Osteoblast (primary cell): ENCODE results near the gene ANXA4. TPM values are rescaled to one million over a fixed set of nuclear protein-coding genes. Genes with fewer than 3 reads are reported as not detected.

ENCODE experiments used
- DNase-seq: peaks from one replicate; pipeline ENCODE4 v3.0.0; 2011; ENCODE audit warnings: low spot score, mixed read lengths; ENCODE audit not compliant: insufficient read length; ENCODE audit errors: missing footprints
- H2AFZ ChIP-seq: 2 replicates; pipeline ENCODE4 v1.6.0; 2011; ENCODE audit warnings: mild to moderate bottlenecking, low read length
- H3K27ac ChIP-seq: 2 replicates; pipeline ENCODE4 v1.5.1; 2011; ENCODE audit warnings: mild to moderate bottlenecking, low read depth, low read length, moderate library complexity
- H3K27me3 ChIP-seq: 2 replicates; pipeline ENCODE4 v1.6.0; 2012; ENCODE audit warnings: mild to moderate bottlenecking, control low read depth, inconsistent platforms, low read length, moderate library complexity; ENCODE audit not compliant: insufficient read depth
- H3K36me3 ChIP-seq: 2 replicates; pipeline ENCODE4 v1.5.1; 2011; ENCODE audit warnings: mild to moderate bottlenecking, low read length, control low read depth, moderate library complexity; ENCODE audit not compliant: insufficient read depth
- H3K4me1 ChIP-seq: 2 replicates; pipeline ENCODE4 v1.5.1; 2011; ENCODE audit warnings: mild to moderate bottlenecking, low read length, control low read depth, moderate library complexity; ENCODE audit not compliant: insufficient read depth
- H3K4me2 ChIP-seq: 2 replicates; pipeline ENCODE4 v1.6.0; 2011; ENCODE audit warnings: mild to moderate bottlenecking, low read length; ENCODE audit not compliant: insufficient read depth
- H3K4me3 ChIP-seq: fragments of 200-600 bp; sonication (generic); 3 replicates; pipeline ENCODE4 v1.5.1; 2012; ENCODE audit warnings: mild to moderate bottlenecking, low read length, inconsistent platforms; ENCODE audit not compliant: insufficient read depth
- H3K79me2 ChIP-seq: 2 replicates; pipeline ENCODE4 v1.6.0; 2012; ENCODE audit warnings: mild to moderate bottlenecking, low read length, control low read depth, inconsistent platforms; ENCODE audit not compliant: insufficient read depth
- H3K9me3 ChIP-seq: 2 replicates; pipeline ENCODE4 v1.5.1; 2011; ENCODE audit warnings: low read depth, low read length, control low read depth
- H4K20me1 ChIP-seq: 2 replicates; pipeline ENCODE4 v1.6.0; 2012; ENCODE audit warnings: mild to moderate bottlenecking, low read length, control low read depth; ENCODE audit not compliant: insufficient read depth
- total RNA-seq: library from RNA; depleted of rRNA; stranded (reverse); fragments of >200 nt; gene quantifications from 2 replicates; pipeline ENCODE4 v1.2.3, GENCODE V29; 2012
- TF ChIP-seq, protein P1 (sequence below): IDR thresholded peaks from 2 replicates; pipeline ENCODE4 v1.5.1; 2011; ENCODE audit warnings: mild to moderate bottlenecking, low read depth, low read length, moderate library complexity; ENCODE audit errors: extremely low read depth

ANXA4 gene
- total RNA-seq, 1 donor = 38.4 TPM

GRCh38 chr2:69740502-69740951 is 1.4 kb upstream of the ANXA4 start:
- Histone ChIP-seq H3K36me3 (no peaks in the 10 kb centered on the region), H3K4me1 (peaks cover 18% of the 10 kb centered on the region), H3K27ac (peak overlapping the region; percentile 82), H2AFZ (peak overlapping the region; percentile 96), H3K9me3 (no peaks in the 10 kb centered on the region), H3K4me2 (peak overlapping the region; percentile 98), H3K79me2 (peaks cover 35% of the 10 kb centered on the region), H3K27me3 (no peaks in the 10 kb centered on the region), H4K20me1 (no peaks in the 10 kb centered on the region), H3K4me3 (peak overlapping the region; percentile 91)
- TF ChIP-seq, protein P1, sequence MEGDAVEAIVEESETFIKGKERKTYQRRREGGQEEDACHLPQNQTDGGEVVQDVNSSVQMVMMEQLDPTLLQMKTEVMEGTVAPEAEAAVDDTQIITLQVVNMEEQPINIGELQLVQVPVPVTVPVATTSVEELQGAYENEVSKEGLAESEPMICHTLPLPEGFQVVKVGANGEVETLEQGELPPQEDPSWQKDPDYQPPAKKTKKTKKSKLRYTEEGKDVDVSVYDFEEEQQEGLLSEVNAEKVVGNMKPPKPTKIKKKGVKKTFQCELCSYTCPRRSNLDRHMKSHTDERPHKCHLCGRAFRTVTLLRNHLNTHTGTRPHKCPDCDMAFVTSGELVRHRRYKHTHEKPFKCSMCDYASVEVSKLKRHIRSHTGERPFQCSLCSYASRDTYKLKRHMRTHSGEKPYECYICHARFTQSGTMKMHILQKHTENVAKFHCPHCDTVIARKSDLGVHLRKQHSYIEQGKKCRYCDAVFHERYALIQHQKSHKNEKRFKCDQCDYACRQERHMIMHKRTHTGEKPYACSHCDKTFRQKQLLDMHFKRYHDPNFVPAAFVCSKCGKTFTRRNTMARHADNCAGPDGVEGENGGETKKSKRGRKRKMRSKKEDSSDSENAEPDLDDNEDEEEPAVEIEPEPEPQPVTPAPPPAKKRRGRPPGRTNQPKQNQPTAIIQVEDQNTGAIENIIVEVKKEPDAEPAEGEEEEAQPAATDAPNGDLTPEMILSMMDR = no peak
- DNase-seq = peak; percentile 51

- DNase-seq = peak; percentile 93
- Histone ChIP-seq H3K4me3 (peak overlapping the region; percentile 91), H3K79me2 (peaks cover 41% of the 10 kb centered on the region), H3K36me3 (no peaks in the 10 kb centered on the region), H3K27ac (peak overlapping the region; percentile 82), H3K4me2 (peak overlapping the region; percentile 98), H3K9me3 (no peaks in the 10 kb centered on the region), H4K20me1 (no peaks in the 10 kb centered on the region), H2AFZ (peak overlapping the region; percentile 96), H3K4me1 (peaks cover 18% of the 10 kb centered on the region), H3K27me3 (no peaks in the 10 kb centered on the region)
- TF ChIP-seq, protein P1 = peak; percentile 37
Observed at GRCh38 chr2:69741229-69741574, 732 bp upstream of the ANXA4 start.

DNA sequence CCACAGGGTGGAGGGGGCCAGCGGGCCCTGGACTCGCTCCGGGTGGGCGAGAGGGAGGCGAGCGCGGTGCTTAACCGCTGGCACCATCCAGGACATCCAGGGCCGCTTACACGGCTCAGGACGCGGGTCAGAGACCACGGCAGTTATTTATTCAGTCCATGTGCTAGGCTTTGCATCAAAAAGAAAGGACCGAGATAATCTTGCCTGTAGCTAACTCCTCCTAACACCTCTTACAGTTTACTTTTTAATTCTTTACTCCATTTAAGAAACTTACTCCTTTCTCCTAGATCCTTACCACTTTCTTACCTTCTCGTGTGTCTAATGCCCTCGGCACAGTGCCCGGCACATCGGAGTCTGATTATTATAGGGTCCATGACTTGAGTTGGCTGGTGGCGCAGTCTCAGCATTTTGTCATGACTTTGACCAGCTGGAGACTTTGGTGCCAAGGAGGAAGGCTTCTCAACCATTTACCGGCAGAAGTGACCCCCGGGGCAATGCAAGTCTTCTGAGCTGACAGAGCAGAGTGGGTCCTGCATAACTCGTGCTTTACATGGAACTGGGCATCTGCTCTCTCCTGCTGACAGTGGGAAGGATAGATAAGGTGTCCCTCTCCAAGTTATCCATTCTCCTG is 503 bp downstream of the ANXA4 start:
- H3K4me3 ChIP-seq = peak overlapping the region; percentile 91
- peak overlapping the region; percentile 98 for H3K4me2 ChIP-seq
- DNase-seq = no peak
- H3K27me3 ChIP-seq = no peaks in the 10 kb centered on the region
- peak overlapping the region; percentile 96 for H2AFZ ChIP-seq
- H3K9me3 ChIP-seq = no peaks in the 10 kb centered on the region
- H3K36me3 ChIP-seq = no peaks in the 10 kb centered on the region
- peak overlapping the region; percentile 82 for H3K27ac ChIP-seq
- peaks cover 54% of the 10 kb centered on the region for H3K79me2 ChIP-seq
- TF ChIP-seq, protein P1 = no peak
- no peaks in the 10 kb centered on the region for H4K20me1 ChIP-seq
- H3K4me1 ChIP-seq = peaks cover 18% of the 10 kb centered on the region

DNA sequence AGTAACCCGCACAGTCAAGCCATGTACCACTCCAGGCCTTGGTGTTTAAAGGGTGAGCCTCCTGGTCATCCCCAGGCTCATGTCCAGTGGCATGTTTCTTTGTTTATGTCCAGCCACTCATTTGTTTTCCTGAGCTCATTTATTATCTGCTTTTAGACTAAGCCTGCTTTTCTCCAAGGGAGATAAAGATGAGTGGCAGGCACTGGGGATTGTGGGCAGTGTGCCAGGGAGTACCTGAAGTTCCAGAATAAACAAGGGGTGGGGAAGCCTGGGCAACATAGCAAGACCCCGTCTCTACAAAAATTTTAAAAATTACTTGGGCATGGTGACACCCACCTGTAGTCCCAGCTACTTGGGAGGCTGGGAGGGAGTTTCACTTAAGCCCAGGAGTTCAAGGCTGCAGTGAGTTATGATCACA is 1.9 kb downstream of the ANXA4 start:
- Histone ChIP-seq H3K4me3 (no peak overlapping the region), H3K36me3 (no peaks in the 10 kb centered on the region), H3K79me2 (peaks cover 57% of the 10 kb centered on the region), H3K4me2 (peak overlapping the region; percentile 10), H3K4me1 (peaks cover 18% of the 10 kb centered on the region), H3K9me3 (no peaks in the 10 kb centered on the region), H4K20me1 (no peaks in the 10 kb centered on the region), H3K27ac (no peak overlapping the region), H2AFZ (no peak overlapping the region), H3K27me3 (no peaks in the 10 kb centered on the region)
- TF ChIP-seq, protein P1 = no peak
- DNase-seq = no peak
